H1 (cell line): ENCODE measurements around the gene SNED1. TPM values are rescaled to one million over a fixed set of nuclear protein-coding genes. Genes with fewer than 3 reads are reported as not detected.

ENCODE experiments used
- JUN ChIP-seq: IDR thresholded peaks from 2 replicates; pipeline ENCODE4 v1.6.1; 2011; ENCODE audit warnings: low read depth, mild to moderate bottlenecking, improper control_type of control experiment, low read length
- RAD21 ChIP-seq, 2 experiments: IDR thresholded peaks in 1 of 2; conservative IDR thresholded peaks in 1 of 2; 2 replicates each; pipeline ENCODE4 v1.6.1; 2011; ENCODE audit warnings: low read depth in 2 of 2, low read length in 2 of 2, improper control_type of control experiment in 1 of 2, inconsistent platforms in 1 of 2, mild to moderate bottlenecking in 1 of 2, moderate library complexity in 1 of 2
- TAF1 ChIP-seq: IDR thresholded peaks from 2 replicates; pipeline ENCODE4 v1.6.1; 2011; ENCODE audit warnings: mild to moderate bottlenecking, low read depth, low read length
- polyA plus RNA-seq, 7 experiments: library from polyadenylated mRNA; depleted of rRNA in 3 of 7; stranded (reverse) in 5 of 7; unstranded in 2 of 7; fragments of >200 nt in 5 of 7; fragments of 200-250 nt in 2 of 7; gene quantifications; 1 replicate in 5 of 7; 2 replicates in 1 of 7; 4 replicates in 1 of 7; pipeline versions ENCODE4 v1.2.1 to v1.2.3, GENCODE V29; 2011 to 2013; ENCODE audit warnings: missing spikeins in 2 of 7, mixed read lengths in 2 of 7
- total RNA-seq: library from RNA; stranded (reverse); fragmentation: NEBNext Ultra II Directional; extraction: Animal tissue kit (Norgen Biotek cat#: 25700); gene quantifications from 2 replicates; pipeline ENCODE4 v1.2.1, GENCODE V29; 2021

The SNED1 gene
- total and polyA plus RNA-seq, 2 of the 8 experiments (the other 6 are each of a cell fraction or from before 2014, with no cell fraction given) = 1.9 TPM

- TF ChIP-seq JUN (no peak), RAD21 (IDR thresholded peaks at IDR 0.05 in 1 of 2, conservative IDR thresholded peaks at IDR 0.05 in 1 of 2; ENCODE audit: low read depth in 2 of 2, low read length in 2 of 2) (no peak), TAF1 (no peak)
Measured at GRCh38 chr2:241130316-241130715, 131.9 kb downstream of the SNED1 start (continued).
